ENCODE data around the gene B3GNT9.

The B3GNT9 gene

DNA sequence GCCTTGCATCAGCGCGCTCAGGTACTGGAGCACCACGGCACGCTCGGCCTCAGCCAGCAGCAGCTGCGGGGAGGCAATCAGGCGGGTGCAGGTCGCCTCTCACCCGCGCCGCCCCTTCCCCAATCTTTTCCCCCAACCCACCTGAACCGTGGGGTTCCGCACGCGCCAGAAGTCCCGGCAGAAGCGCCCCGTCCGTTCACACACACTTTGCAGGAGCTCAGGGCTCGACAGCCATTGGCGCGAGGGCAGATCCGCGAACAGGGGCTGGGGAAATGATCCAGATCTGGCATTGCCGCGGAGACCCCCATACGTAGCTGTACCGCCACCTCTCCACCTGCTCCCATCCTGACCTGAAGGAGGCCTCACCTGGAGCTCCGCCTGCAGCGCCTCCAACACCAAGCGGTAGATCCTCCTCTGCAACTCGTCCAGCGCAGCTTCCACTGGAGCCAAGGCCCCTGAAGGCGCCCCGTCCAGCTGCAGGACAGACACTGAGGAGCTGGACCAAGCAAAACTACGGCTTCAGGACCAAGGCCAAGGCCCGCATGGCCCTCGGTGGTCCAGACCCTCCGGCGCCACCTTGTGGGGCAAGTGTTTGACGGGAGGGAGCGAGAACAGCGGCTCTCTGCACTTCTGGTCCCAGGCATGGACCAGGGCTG, 34.3 kb upstream of the B3GNT9 start:
- peak; percentile 90 for DNase-seq

- DNase-seq: peak in 1 of 2 donors; percentile 57
These were observed 33.7 kb upstream of the B3GNT9 start for GRCh38 chr16:67184453-67184994.

- peak; percentile 93 to 95 for DNase-seq
These were observed 33.0 kb upstream of the B3GNT9 start, which contains the start of gene MATCAP1 for GRCh38 chr16:67183627-67184452. MATCAP1 (minus strand) TSS chr16:67183963; CDS start chr16:67180610, 3,353 bp downstream.

DNA sequence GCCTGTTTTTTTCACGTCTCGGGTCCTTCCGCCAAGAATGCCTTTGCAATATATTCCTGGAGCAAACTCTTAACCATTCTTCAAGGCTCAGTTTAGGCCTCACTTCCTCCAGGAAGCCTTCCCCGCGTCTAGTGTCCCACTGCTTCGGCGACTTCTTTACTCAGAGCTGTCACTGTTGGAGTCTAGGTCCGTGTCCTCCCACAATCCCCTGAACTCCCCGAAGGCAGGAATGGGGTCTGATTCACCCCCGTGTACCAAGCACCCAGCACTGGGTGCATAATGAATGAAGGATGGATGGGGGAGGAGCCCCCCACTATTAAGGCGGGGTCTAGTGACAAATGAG, 32.5 kb upstream of the B3GNT9 start:
- DNase-seq: no peak

GRCh38 chr16:67182288-67182687, 31.5 kb upstream of the B3GNT9 start:
- no peak for DNase-seq

DNA sequence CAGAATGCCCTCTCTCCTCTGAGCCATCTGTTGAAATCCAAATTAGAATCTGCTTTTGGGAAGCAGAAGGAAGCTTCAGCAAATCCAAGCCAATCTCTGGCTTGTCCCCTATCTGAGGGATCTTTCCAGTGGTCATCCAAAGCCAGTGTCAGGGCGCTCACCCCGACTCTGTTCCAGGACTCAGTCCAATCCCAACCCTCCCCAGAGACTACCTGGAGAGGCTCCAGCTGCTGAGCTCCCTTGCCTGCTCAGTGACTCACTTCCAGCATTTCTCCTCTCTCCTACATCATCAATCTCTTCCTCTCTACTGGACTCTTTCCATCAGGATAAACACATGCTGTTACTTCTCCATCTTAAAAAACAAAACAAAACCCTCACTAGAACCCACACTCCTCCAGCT, 30.5 kb upstream of the B3GNT9 start:
- DNase-seq: no peak

- no peak for DNase-seq
These were observed 29.4 kb upstream of the B3GNT9 start for GRCh38 chr16:67180166-67180565.

- DNase-seq: no peak
These were observed 28.8 kb upstream of the B3GNT9 start for GRCh38 chr16:67179421-67180080.

DNA sequence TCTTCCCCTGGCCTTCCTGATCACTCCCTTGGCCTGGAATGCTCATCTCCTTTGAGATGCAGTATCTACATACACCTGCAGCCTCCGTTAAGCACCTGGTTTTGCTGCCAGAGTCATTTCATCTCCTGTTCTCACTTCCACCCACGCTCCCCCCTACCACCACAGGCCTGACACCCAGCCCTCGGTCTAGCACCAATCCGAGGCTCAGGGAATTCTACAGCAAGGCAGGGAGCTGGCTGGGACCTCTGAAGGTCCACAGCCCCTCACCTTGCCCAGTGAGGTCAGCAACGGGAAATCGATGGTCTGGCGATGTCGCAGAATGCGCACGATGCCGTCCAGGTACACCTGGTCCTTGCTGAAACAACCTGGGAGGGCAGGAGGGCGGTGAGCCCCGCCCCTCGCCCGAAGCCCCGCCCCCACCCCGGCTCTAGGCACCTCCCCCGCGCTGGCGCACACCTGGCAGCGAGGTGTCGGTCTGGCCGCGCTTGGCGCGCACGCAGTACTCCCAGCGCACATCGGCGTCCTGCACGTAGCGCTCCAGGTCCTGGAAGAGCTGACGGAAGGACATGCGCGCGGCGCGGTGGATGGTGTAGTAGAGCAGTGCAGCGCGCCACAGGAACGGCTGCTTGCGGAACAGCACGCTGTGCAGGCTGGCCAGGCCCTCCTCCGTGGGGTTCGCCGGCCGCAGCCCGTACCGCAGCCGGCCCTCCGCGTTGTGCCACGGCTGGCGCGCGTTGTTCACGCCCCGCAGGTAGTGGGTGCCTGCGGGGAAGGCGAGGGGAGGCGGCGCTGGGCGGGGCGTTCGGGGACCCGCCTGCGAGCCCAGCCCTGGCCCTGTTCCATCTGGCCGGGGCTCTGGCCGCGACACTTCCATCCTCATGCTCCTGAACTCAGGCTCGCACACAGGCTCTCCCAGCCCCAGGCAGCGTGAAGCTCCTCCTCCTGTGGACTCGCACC, 27.2 kb upstream of the B3GNT9 start:
- peak; percentile 48 to 57 for DNase-seq

GRCh38 chr16:67176662-67177061, 25.9 kb upstream of the B3GNT9 start:
- no peak for DNase-seq

DNA sequence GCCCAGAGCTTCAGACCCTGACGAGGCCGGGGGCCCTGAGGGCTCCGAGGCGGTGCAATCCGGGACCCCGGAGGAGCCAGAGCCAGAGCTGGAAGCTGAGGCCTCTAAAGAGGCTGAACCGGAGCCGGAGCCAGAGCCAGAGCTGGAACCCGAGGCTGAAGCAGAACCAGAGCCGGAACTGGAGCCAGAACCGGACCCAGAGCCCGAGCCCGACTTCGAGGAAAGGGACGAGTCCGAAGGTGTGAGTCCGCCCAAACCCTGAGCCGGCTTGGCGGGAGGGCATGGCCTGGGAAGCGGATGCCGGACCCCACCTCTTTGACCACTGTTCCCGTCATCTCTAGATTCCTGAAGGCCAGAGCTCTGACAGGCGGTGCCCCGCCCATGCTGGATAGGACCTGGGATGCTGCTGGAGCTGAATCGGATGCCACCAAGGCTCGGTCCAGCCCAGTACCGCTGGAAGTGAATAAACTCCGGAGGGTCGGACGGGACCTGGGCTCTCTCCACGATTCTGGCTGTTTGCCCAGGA, 24.0 kb upstream of the B3GNT9 start:
- no peak for DNase-seq

- DNase-seq: peak; percentile 60 to 73
These were observed 23.3 kb upstream of the B3GNT9 start for GRCh38 chr16:67173808-67174705.

DNA sequence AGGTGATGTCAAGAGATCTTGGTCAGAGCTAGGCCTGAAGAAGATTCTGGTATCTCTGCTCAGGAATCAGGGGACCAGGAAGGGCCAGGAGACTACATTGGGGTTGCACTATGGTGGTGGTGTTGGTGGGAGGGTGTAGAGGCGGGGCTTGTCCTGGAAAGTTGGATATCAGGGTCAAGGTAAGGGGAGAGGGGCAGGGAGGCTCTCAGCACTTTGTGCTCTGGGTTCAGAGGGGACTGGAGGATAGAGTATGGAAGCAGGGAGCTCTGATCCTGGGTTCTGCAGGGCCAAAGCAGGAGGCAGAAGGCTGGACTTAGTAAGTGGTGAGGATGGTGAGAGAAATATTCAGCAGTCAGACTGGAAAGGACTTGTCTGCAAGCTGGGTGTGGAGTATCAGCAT, 22.5 kb upstream of the B3GNT9 start:
- DNase-seq: no peak

- no peak for DNase-seq
These were observed 20.3 kb upstream of the B3GNT9 start for GRCh38 chr16:67170949-67171649.

DNA sequence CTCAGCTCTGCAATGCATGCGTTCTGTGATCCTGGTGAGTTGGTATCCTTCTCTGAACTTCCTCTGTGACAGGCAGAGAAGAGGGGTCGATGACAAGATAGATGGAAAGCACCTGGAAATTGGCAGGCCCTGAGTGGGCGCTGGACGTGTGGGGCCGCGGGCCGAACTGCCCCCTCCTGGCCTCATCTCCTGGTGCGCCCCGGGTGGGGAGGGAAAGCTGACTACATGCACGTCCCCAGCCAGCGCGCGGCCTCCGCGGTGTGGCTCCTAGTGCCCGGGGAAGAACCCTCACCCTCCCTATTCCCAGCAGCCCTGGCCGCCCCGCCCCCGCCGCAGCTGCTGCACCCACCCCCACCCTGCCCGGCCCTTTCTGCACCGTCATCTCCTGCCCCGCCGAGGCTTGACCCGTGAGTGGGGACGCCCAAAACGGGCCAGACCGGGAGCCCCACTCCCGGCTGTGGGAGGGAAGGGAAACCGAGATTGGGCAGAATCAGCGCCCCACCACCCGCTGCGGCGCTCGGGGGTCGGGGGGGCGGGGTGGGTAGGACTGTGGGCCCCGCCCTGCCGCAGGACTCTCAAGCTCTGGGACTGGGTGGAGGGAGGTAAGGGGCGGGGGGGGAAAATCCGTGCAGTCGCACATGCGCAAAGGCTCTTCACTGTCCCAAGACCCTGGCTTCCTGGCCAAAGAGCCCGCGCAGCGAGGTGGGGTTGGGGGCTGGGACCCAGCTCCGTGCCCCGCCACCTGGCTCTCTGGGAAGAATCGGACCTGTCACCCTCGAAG, 19.6 kb upstream of the B3GNT9 start, which contains the start of gene NOL3:
Gene NOL3 (plus strand): TSS at position 371 of the 781 bp plus-strand sequence.
- DNase-seq: peak; percentile 43 to 71

DNA sequence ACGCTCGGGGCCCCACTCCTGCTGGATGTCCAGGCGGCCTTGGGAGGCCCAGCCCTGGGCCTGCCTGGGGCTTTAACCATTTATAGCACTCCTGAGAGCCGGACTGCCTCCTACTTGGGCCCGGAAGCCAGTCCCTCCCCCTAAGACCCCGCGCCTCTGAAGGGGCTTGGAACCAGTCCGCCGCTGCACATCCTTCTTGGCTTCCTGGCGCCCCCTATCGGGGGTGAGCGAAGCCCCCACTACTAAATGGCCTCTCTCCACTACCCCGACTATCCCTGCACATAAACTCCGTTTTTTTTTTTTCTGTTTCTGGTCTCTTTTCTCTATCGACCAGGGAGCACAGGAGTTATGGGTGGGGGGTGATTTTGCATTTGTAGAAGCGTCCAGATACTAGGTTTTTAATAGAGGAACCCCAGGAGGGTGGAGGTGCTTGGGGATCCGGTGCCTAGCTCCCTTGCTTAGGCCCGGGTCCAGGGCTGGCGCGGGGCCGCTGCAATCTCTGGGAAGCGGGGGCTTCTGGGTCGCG, 18.9 kb upstream of the B3GNT9 start:
- DNase-seq: peak; percentile 52 to 58

- DNase-seq: no peak
These were observed 18.2 kb upstream of the B3GNT9 start for GRCh38 chr16:67169011-67169451.

DNA sequence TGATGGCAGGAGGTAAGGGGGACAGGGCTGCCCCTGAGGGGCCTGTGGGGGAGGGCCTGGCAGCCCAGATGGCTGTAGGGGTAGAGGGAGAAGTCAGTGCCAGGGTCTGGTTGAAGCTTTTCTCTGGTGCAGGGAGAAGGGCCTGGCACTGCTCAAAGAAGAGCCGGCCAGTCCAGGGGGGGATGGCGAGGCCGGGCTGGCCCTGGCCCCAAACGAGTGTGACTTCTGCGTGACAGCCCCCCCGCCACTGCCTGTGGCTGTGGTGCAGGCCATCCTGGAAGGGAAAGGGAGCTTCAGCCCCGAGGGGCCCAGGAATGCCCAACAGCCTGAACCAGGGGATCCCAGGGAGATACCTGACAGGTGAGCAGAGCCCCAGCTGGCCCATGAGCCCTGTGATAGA, 16.8 kb upstream of the B3GNT9 start:
- no peak for DNase-seq

DNA sequence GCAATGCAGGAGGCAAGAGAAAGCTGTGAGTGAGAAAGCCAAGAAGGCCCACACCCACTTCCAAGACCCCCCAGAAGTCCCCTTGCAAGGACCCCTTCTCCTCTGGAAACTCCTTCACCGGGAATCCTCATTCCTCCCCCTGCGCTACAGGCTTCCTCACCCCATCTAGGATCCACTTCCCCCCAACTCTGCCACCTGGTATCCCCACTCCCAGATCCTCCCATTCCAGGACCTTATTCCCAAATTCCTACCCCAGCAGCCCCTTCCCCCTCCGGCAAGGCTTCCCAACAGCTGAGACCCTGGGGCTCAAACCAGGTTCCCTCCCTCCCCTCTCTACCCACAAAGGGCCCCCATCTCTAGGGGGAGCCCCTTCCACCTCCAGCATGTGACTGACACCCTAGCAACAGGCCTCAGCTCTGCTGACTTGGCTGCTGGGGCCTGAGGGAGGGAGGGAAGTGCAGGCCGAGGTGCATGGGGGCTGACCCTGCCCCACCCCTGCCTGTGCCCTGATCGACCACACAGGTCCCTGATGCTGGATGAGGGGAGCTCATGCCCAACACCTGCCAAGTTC, 15.9 kb upstream of the B3GNT9 start:
- DNase-seq: no peak
